OCI-LY1 (cell line): ENCODE data around the gene PSPH.

Experiments used
- EZH2 ChIP-seq: fragments of 200-600 bp; sonication (generic), shearing (Covaris generic); IDR thresholded peaks from 2 replicates; pipeline ENCODE4 v1.8.0; 2017; ENCODE audit warnings: borderline replicate concordance, mixed run types, mild to moderate bottlenecking, antibody characterized with exemption, low read length, moderate library complexity, mixed read lengths
- TF ChIP-seq, protein P1 (sequence below): fragments of 200-600 bp; sonication (generic), shearing (Covaris generic); IDR thresholded peaks from 2 replicates; pipeline ENCODE4 v1.5.1; 2017; ENCODE audit warnings: mild to moderate bottlenecking, antibody characterized with exemption, low read length, moderate library complexity, mixed read lengths

DNA sequence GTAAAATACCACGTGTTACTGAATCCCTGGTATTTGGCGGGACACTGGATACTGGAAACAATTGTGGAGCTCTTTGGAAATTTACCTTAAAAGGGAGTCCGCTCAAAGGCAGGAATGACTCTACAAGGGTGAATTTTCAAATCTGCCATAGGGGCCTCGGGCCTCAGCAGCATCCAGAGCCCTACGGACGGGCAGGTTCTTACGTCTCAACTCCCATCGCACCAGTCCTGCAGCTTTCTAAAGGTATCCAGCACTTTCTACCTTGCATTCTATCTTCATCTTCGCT is 248 bp downstream of the PSPH start:
- TF ChIP-seq, protein P1, sequence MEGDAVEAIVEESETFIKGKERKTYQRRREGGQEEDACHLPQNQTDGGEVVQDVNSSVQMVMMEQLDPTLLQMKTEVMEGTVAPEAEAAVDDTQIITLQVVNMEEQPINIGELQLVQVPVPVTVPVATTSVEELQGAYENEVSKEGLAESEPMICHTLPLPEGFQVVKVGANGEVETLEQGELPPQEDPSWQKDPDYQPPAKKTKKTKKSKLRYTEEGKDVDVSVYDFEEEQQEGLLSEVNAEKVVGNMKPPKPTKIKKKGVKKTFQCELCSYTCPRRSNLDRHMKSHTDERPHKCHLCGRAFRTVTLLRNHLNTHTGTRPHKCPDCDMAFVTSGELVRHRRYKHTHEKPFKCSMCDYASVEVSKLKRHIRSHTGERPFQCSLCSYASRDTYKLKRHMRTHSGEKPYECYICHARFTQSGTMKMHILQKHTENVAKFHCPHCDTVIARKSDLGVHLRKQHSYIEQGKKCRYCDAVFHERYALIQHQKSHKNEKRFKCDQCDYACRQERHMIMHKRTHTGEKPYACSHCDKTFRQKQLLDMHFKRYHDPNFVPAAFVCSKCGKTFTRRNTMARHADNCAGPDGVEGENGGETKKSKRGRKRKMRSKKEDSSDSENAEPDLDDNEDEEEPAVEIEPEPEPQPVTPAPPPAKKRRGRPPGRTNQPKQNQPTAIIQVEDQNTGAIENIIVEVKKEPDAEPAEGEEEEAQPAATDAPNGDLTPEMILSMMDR: no peak
- TF ChIP-seq EZH2: no peak
